ENCODE measurements around the gene VILL. TPM values are rescaled to one million over a fixed set of nuclear protein-coding genes. Genes with fewer than 3 reads are reported as not detected.
"Not testable (repeated sequence)": the region's sequence is repeated elsewhere in the genome, so short reads cannot be mapped to it uniquely, and the experiment has no call there.

The VILL gene
- total RNA-seq, 1 experiment from 2014 or later = 5.7 TPM

- in situ Hi-C loops (cut with HindIII; ENCODE audit: low pct_unique_long_range_greater_than_20kb, low sequenced_read_pairs) = no loop called here
- DNase-seq (ENCODE audit: low read depth, low spot score) (no peak), ATAC-seq (no peak)
- intact Hi-C loops (cut with micrococcal nuclease; ENCODE audit: unreplicated experiment) = no loop called here
- POLR2A ChIA-PET = no interaction called here
- no peak overlapping the region for H3K4me3 ChIP-seq (ENCODE audit: low read depth in 2 of 2, low read length in 2 of 2)
- TF ChIP-seq SIN3A (IDR thresholded peaks at IDR 0.05; ENCODE audit: borderline replicate concordance, insufficient read depth, low read depth, low read length) = no peak
- no peak for TF ChIP-seq CTCF (IDR thresholded peaks at IDR 0.05)
- TF ChIP-seq TCF7L2 (IDR thresholded peaks at IDR 0.05; ENCODE audit: low read depth, low read length) = no peak
- no peak for TF ChIP-seq POLR2AphosphoS5 (IDR thresholded peaks at IDR 0.05; ENCODE audit: low read depth, low read length)
- TF ChIP-seq REST (IDR thresholded peaks at IDR 0.05; ENCODE audit: insufficient read depth in 1 of 2, low read depth in 2 of 2, low read length in 1 of 2) = no peak
- no TSS peak for BruUV-seq (replicated peaks)
- no peaks in the 10 kb centered on the region for H3K36me3 ChIP-seq (ENCODE audit: control insufficient read depth, insufficient read depth, low read length)
- no peaks in the 10 kb centered on the region for H3K4me1 ChIP-seq (ENCODE audit: control insufficient read depth, insufficient read depth, low read length)
- CTCF ChIA-PET = no interaction called here
- H3K27me3 ChIP-seq (ENCODE audit: control insufficient read depth, insufficient read depth, low read length) = no peaks in the 10 kb centered on the region
- H3K9me3 ChIP-seq (ENCODE audit: control insufficient read depth, insufficient read depth, low read depth, low read length) = no peaks in the 10 kb centered on the region
- no peak overlapping the region for H3K27ac ChIP-seq (ENCODE audit: low read length)
Observed at GRCh38 chr3:37987751-37988179, 2.8 kb upstream of the VILL start.

GRCh38 chr3:37988376-37988775 lies 2.2 kb upstream of the VILL start:
- H3K36me3 ChIP-seq (ENCODE audit: control insufficient read depth, insufficient read depth, low read length); H3K9me3 ChIP-seq (ENCODE audit: control insufficient read depth, insufficient read depth, low read depth, low read length); CTCF ChIA-PET; ATAC-seq; H3K27me3 ChIP-seq (ENCODE audit: control insufficient read depth, insufficient read depth, low read length); POLR2A ChIA-PET; H3K4me1 ChIP-seq (ENCODE audit: control insufficient read depth, insufficient read depth, low read length); DNase-seq (ENCODE audit: low read depth, low spot score); in situ Hi-C loops (cut with HindIII; ENCODE audit: low pct_unique_long_range_greater_than_20kb, low sequenced_read_pairs); intact Hi-C loops (cut with micrococcal nuclease; ENCODE audit: unreplicated experiment); BruUV-seq (replicated peaks); H3K27ac ChIP-seq (ENCODE audit: low read length); H3K4me3 ChIP-seq (ENCODE audit: low read depth in 2 of 2, low read length in 2 of 2): not testable (repeated sequence)

GRCh38 chr3:37988931-37989525 lies 1.6 kb upstream of the VILL start:
- ATAC-seq = no peak
- Histone ChIP-seq H3K4me1 (ENCODE audit: control insufficient read depth, insufficient read depth, low read length) (0 out of 2 replicates have a peak, but pooled peaks cover 3% of the 10 kb centered on the region), H3K27me3 (ENCODE audit: control insufficient read depth, insufficient read depth, low read length) (no peaks in the 10 kb centered on the region), H3K36me3 (ENCODE audit: control insufficient read depth, insufficient read depth, low read length) (no peaks in the 10 kb centered on the region), H3K4me3 (ENCODE audit: low read depth in 2 of 2, low read length in 2 of 2) (no peak overlapping the region), H3K9me3 (ENCODE audit: control insufficient read depth, insufficient read depth, low read depth, low read length) (no peaks in the 10 kb centered on the region), H3K27ac (ENCODE audit: low read length) (no peak overlapping the region)
- intact Hi-C loops (cut with micrococcal nuclease; ENCODE audit: unreplicated experiment) (no loop called here), in situ Hi-C loops (cut with HindIII; ENCODE audit: low pct_unique_long_range_greater_than_20kb, low sequenced_read_pairs) (no loop called here)
- TF ChIP-seq REST (IDR thresholded peaks at IDR 0.05; ENCODE audit: insufficient read depth in 1 of 2, low read depth in 2 of 2, low read length in 1 of 2) (no peak), POLR2AphosphoS5 (IDR thresholded peaks at IDR 0.05; ENCODE audit: low read depth, low read length) (no peak), SIN3A (IDR thresholded peaks at IDR 0.05; ENCODE audit: borderline replicate concordance, insufficient read depth, low read depth, low read length) (no peak), CTCF (IDR thresholded peaks at IDR 0.05) (no peak), TCF7L2 (IDR thresholded peaks at IDR 0.05; ENCODE audit: low read depth, low read length) (no peak)
- POLR2A ChIA-PET = no interaction called here
- no TSS peak for BruUV-seq (replicated peaks)
- no peak for DNase-seq (ENCODE audit: low read depth, low spot score)
- CTCF ChIA-PET = no interaction called here

All from Panc1 (cell line).